OCI-LY1 (cell line): ENCODE measurements around the gene PRKAB1.

Experiments used
- CTCF ChIP-seq: fragments of 200-600 bp; sonication (generic), shearing (Covaris generic); IDR thresholded peaks from 2 replicates; pipeline ENCODE4 v1.5.1; 2017; ENCODE audit warnings: mild to moderate bottlenecking, antibody characterized with exemption, low read length, moderate library complexity, mixed read lengths
- EZH2 ChIP-seq: fragments of 200-600 bp; sonication (generic), shearing (Covaris generic); IDR thresholded peaks from 2 replicates; pipeline ENCODE4 v1.8.0; 2017; ENCODE audit warnings: borderline replicate concordance, mixed run types, mild to moderate bottlenecking, antibody characterized with exemption, low read length, moderate library complexity, mixed read lengths

GRCh38 chr12:119696943-119697342, 29.0 kb downstream of the PRKAB1 start:
- TF ChIP-seq CTCF (no peak), EZH2 (no peak)
